ENCODE measurements around the gene TEC.
"Not testable (repeated sequence)": the region's sequence is repeated elsewhere in the genome, so short reads cannot be mapped to it uniquely, and the experiment has no call there.

Gene TEC

GRCh38 chr4:48237996-48238645 lies 31.5 kb downstream of the TEC start:
- peak in 2 of 3 donors; percentile 25 to 34 for DNase-seq

- no peak for DNase-seq
Measured at GRCh38 chr4:48235050-48235449, 34.6 kb downstream of the TEC start.

GRCh38 chr4:48234575-48234974 lies 35.1 kb downstream of the TEC start:
- DNase-seq = peak in 1 of 3 donors; percentile 44

DNA sequence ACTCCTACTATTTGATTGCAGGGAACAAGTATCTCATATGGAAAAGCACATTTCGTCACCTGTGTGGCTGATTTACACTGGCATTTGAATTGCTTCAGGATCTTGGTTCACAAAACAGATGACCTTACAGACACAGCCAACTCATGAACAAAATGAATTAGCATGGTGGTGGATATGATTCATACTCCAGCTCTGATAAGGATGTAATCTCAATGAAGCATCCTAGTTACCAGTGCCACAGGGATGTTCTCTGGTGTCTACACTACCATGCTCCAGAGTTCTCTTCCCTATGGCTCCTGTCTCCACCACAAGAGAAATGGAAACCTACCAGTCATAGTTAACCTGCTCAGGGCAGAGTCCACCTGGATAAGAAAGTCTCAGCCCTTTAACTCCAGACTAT lies 40.7 kb downstream of the TEC start:
- DNase-seq = no peak

- peak; percentile 43 to 73 (median 48) for DNase-seq
Measured at GRCh38 chr4:48227662-48228061, 42.0 kb downstream of the TEC start.

- peak; percentile 13 to 30 (median 27) for DNase-seq
Measured at GRCh38 chr4:48226199-48226598, 43.4 kb downstream of the TEC start.

DNA sequence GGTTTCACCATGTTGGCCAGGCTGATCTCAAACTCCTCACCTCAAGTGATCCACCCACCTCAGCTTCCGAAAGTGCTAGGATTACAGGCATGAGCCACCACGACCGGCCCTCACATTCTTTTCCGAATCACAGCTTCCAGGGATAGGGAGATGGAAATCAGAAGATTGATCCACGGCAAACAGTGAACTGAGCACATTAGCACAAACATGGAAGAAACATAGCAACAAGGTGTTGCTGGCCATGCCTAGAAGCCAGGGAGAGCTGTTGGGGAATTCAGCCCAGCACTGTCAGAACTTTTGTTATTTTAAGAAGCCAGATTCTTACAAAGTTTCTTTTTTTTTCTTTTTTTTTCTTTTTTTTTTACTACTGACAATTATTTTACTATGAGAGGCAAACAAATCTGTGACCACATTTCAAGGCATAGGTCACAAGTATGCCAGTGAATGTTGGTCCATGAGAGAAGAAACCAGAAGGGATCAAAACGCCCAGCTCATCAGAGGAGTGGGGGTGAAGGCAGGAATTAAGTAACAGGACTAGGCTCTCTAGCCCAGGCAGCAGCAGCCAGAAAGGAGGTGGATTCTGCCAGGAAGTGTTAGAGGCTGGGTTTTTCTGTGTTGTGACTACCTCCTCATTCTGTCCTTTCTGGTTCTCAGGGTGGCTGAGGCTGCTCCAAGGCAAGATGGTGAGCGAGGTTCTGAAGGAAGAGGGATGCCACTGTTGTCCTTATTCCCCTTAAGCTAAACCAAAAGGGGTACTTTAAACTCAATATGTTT lies 44.1 kb downstream of the TEC start:
- DNase-seq = peak in 1 of 3 donors; percentile 9

DNA sequence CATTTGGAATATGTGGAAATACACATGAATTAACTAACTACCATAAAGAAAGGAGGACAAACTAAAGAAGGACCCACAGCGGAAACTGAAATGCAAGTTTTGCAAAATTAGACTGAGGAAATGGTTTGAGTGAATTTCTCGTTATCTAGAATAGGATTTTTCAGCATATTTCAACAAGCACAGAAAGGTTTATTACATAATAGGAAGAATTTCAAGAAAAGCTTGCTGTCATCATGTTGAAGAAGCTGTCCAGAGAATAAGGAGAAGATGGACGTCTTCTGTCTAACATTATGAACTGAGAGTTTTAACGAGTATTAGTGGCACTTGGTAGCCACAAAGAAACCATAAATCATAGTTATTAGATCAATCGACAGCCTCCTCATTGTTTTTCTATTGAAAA lies 45.0 kb downstream of the TEC start:
- peak in 1 of 3 donors; percentile 29 for DNase-seq

DNA sequence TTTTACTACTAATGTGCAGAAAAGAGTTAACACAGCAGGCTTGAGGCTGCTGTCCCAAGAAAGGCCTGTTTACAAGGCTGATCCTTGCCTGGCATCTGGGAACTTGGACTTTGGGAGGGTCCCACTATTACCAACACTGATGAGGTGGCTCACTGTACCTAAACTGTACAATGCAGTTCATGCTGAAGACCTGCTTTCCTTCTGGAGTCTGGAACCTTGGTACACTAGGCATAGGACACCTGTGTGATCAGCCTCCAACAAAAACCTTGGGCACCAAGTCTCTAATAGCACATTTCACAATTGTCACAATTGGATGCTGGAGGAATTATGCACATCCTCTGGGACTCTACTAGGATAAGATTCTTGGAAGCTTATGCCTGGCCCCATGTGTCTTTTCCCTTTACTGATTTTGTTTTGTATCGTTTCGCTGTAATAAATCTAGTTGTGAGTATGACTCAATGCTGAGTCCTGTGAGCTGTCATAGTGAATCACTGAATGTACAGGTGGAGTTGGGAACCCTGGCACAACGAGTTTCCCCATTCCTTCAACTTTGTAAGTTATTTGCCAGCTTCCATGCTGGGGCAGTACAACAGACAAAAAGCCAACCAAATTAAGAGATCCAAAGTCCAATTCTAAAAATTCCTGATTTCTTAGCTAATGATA lies 45.9 kb downstream of the TEC start:
- DNase-seq = peak in 2 of 3 donors; percentile 28 to 40

DNA sequence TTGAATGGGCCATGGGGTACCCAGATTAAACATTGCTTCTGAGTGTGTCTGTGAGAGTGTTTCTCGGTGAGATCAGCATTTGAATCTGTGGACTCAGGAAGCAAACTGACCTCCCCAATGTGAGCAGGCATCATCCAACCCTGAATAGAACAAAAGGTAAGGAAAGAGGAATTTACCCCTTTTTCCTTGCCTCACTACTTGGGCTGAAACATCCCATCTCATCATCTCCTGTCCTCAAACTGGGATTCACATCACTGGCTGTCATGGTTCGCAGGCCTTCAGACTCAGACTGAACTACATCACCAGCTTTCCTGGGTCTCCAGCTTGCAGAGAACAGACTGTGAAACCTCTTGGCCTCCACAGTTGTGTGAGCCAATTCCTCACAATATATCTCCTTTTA lies 47.1 kb downstream of the TEC start:
- no peak for DNase-seq

DNA sequence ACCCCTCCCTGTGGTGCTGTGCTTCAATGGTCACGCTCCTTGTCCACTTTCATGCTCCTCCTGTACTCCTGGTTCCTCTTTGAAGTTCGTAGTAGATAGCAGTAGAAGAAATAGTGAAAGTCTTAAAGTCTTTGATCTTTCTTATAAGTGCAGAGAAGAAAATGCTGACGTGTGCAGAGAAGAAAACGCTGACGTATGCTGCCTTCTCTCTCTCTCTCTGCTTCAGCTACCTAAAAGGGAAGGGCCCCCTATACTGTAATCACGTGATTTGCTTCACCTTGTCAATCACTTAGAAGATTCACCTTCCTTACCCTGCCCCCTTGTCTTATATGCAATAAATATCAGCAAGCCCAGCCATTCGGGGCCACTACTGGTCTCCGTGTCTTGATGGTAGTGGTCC lies 50.2 kb downstream of the TEC start:
- not testable (repeated sequence) for DNase-seq

DNA sequence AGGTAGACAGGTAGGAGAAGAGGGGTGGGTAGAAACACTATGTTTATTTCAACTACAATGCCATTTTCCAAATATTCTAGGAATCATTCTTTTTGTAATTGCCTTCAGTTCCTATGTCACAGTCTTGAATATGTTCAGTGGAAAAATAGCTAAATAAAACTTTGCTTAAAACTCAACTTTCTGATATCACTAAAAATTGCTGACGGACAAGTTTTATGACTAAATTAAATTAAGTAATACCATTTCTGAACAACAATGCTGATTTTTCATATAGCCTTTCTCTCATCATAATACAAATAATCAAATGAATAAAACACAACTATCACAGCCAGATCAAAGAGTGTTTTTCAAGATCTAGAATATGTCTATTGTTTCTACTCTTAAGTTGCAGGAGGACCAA lies 53.1 kb downstream of the TEC start:
- DNase-seq = no peak

DNA sequence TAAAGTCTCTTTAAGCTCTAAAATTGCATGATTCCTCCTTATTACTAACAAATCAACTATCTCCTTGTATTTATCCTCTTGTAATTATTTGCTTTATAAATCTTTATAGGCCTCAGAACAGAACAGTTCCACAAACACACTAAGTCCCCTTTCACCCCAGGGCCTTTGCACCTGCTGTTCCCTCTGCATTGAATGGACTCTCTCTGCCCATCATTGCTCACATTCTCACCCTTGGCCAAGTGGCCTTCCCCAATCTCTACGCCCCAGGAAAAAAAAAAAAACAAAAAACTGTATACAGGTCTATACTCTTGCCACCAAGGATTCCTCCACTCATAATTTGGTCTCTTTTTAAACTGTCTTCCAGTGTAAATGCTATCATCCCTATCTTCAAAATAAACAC lies 53.7 kb downstream of the TEC start:
- no peak for DNase-seq

- peak in 1 of 3 donors; percentile 38 for DNase-seq
Measured at GRCh38 chr4:48212165-48212564, 57.5 kb downstream of the TEC start.

- no peak for DNase-seq
Measured at GRCh38 chr4:48210966-48211328, 58.7 kb downstream of the TEC start.

DNA sequence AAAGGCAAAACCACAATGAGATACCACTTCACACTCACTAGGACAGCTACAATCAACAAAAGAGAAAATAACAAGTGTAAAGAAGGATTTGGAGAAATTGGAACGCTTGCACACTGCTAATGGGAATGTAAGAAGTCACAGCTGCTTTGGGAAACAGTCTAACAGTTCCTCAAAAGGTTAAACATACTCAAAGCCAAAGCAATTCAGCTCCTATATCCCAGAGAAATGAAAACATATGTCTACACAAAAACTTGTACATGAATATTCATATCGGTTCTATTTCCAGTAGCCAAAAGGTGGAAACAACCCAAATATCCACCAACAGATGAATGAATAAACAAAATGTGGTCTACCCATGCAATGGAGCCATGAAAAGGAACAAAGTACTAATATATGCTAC lies 64.0 kb downstream of the TEC start:
- DNase-seq = peak in 1 of 3 donors; percentile 20

- DNase-seq = peak; percentile 41 to 62 (median 59)
Measured at GRCh38 chr4:48205107-48205506, 64.5 kb downstream of the TEC start.

GRCh38 chr4:48203819-48204218 lies 65.8 kb downstream of the TEC start:
- DNase-seq = no peak

GRCh38 chr4:48197643-48198237 lies 71.9 kb downstream of the TEC start:
- no peak for DNase-seq

DNA sequence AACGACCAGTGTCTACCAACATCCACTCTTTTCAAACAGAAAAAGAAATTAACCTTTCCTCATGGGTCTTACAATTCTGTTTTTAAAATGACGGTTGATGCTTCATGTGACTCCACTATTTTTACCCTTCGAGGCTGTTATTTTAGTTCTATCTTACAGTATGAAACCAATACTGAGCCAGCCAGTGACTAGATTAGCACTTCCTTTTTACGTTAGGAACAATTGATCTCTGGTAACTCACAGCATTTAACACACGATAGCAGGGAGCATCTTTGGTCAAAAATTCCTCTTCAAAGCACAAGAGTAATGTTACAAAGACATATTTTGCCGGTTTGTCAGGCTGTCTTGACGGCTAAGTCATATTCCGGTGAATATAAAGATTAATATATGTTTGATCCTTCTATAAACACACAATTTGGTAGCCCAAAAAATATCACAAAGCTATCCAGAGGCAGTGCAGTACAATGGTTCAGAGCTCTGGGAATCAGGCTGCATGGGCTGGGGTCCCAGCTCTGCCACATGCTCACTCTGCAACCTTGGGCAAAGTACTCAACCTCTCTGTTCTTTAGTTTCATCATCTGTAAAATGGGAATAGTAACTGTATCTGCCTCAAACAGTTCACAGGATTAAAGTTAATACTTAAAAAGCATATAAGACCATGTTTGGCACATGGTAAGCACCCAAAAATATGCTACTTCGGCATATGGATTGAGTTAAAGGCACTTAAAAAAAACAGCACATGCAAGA lies 72.7 kb downstream of the TEC start:
- DNase-seq = no peak

- no peak for DNase-seq
Measured at GRCh38 chr4:48195853-48196252, 73.8 kb downstream of the TEC start.

DNA sequence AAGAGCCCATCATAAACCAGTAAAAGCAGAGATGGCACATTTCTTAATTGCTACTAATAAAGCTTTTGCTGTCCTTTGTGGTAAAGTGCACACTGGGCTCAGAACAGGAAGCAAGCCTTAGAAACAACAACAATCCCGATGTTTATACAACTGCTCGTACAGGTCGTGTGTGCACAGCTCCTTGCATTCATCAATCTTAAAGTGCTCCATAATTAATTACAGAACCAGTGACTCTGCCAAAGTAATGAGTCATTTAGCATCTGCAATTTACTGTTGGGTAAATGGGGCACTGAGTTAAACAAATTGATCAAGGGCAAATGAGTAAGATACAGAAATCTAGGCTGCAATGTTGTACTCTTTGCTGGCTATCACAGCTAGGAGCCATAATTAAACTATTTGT lies 74.3 kb downstream of the TEC start:
- DNase-seq = peak in 1 of 3 donors; percentile 35

DNA sequence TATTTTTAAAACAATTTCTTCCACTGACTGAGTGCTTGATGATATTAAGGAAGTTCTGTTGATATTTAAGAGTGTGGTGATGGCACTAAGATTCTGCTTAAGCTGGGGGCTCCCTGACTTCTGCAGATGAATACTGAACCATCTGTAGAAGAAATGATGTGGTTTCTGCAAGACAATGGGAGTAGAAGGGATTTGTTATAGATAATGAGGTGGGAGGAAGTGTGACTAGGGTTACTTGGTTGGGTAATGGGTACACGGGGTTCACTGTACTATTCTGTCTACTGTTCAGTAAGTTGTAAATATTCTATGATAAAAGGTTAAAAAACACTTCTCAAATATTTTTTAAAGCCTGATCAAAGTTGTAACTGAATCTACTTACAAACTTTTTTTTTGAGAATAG lies 74.7 kb downstream of the TEC start:
- no peak for DNase-seq

Measured in suppressor macrophage treated with lipopolysaccharide for 1 hour (primary cell).